DOHH2 (cell line): Measurements from ENCODE around the gene DKKL1.
"Not testable (repeated sequence)": the region's sequence is repeated elsewhere in the genome, so short reads cannot be mapped to it uniquely, and the experiment has no call there.

Source experiments
- H3F3A ChIP-seq: fragments of 200-600 bp; sonication (generic), shearing (Covaris generic); 2 replicates; pipeline ENCODE4 v1.6.0; 2016; ENCODE audit warnings: antibody characterized with exemption, mild to moderate bottlenecking; ENCODE audit not compliant: control insufficient read depth, insufficient read depth
- H3K27ac ChIP-seq: fragments of 200-600 bp; sonication (generic); 2 replicates; pipeline ENCODE4 v1.5.1; 2014; ENCODE audit warnings: low read depth, mild to moderate bottlenecking, low read length, moderate library complexity
- H3K27me3 ChIP-seq: fragments of 200-600 bp; sonication (generic); 2 replicates; pipeline ENCODE4 v1.6.1; 2014; ENCODE audit warnings: mild to moderate bottlenecking, low read length, mixed read lengths; ENCODE audit not compliant: control insufficient read depth
- H3K36me3 ChIP-seq: fragments of 200-600 bp; sonication (generic); 2 replicates; pipeline ENCODE4 v1.6.1; 2014; ENCODE audit warnings: mild to moderate bottlenecking, low read length, moderate library complexity, mixed read lengths; ENCODE audit not compliant: control insufficient read depth
- H3K4me1 ChIP-seq: fragments of 200-600 bp; sonication (generic); 2 replicates; pipeline ENCODE4 v1.6.1; 2014; ENCODE audit warnings: mild to moderate bottlenecking, low read length, mixed read lengths; ENCODE audit not compliant: control insufficient read depth
- H3K4me2 ChIP-seq: fragments of 200-600 bp; sonication (generic); 2 replicates; pipeline ENCODE4 v1.6.0; 2014; ENCODE audit warnings: mild to moderate bottlenecking, low read length, moderate library complexity
- H3K4me3 ChIP-seq: fragments of 200-600 bp; sonication (generic); 2 replicates; pipeline ENCODE4 v1.5.1; 2014; ENCODE audit warnings: mild to moderate bottlenecking, low read length, mixed read lengths
- H3K79me2 ChIP-seq: fragments of 200-600 bp; sonication (generic); 2 replicates; pipeline ENCODE4 v1.6.1; 2014; ENCODE audit warnings: mild to moderate bottlenecking, low read length, mixed read lengths; ENCODE audit not compliant: control insufficient read depth
- H3K9me2 ChIP-seq: fragments of 200-600 bp; sonication (generic); replicated peaks from 2 replicates; pipeline ENCODE4 v1.6.1; 2014; ENCODE audit warnings: mild to moderate bottlenecking, low read length, mixed read lengths; ENCODE audit not compliant: control insufficient read depth
- H3K9me3 ChIP-seq: fragments of 200-600 bp; sonication (generic); 2 replicates; pipeline ENCODE4 v1.6.1; 2014; ENCODE audit warnings: antibody characterized with exemption, low read length, mixed read lengths; ENCODE audit not compliant: control insufficient read depth, insufficient read depth
- H4K20me1 ChIP-seq: fragments of 200-600 bp; sonication (generic); 2 replicates; pipeline ENCODE4 v1.6.0; 2014; ENCODE audit warnings: low read depth, mild to moderate bottlenecking, antibody characterized with exemption, low read length, moderate library complexity; ENCODE audit not compliant: control insufficient read depth, insufficient read depth
- CTCF ChIP-seq: fragments of 200-600 bp; sonication (generic); IDR thresholded peaks from one replicate; pipeline ENCODE4 v1.5.1; 2014; ENCODE audit warnings: antibody characterized with exemption, mild to moderate bottlenecking, low read depth, low read length; ENCODE audit not compliant: poor library complexity, severe bottlenecking
- EZH2phosphoT487 ChIP-seq: fragments of 200-600 bp; sonication (generic); IDR thresholded peaks from 2 replicates; pipeline ENCODE4 v1.6.1; 2017; ENCODE audit warnings: borderline replicate concordance, mild to moderate bottlenecking, antibody characterized with exemption, low read length, moderate library complexity, mixed read lengths

DKKL1 gene

DNA sequence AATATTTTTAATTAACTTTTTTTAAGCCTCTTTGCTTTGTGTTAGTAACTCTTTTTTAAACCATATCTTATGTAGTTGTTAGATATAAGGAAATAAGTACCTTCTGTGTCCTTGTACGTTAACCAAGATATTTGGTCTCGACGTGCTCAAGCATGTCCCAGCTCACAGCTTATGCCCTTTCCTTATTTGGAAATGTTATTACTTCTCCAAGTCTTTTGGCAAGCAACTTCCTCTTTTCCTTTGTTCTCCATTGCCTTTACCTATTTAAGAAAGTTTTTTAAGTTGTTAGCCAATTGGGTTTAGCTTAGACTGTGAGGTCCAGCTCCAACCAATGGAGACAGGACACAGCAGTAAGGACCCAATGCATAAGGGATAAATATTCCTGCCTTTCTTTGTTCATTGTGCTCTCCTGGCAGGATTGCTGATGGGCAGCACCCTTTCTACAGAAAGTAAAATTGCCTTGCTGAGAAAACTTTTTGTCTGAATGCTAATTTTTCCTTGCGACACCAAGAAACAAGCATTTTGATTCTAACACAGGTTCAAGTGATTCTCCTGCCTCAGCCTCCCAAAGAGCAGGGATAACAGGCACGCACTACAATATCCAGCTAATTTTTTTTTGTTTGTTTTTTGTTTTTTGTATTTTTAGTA is 5.2 kb downstream of the DKKL1 start:
- TF ChIP-seq CTCF (no peak), EZH2phosphoT487 (no peak)
- no peaks in the 10 kb centered on the region for H3K36me3 ChIP-seq
- H4K20me1 ChIP-seq: no peaks in the 10 kb centered on the region
- H3K27me3 ChIP-seq: peaks cover under 1% of the 10 kb centered on the region
- no peak overlapping the region for H3K4me3 ChIP-seq
- no peaks in the 10 kb centered on the region for H3F3A ChIP-seq
- peaks cover 18% of the 10 kb centered on the region for H3K9me3 ChIP-seq
- no peaks in the 10 kb centered on the region for H3K9me2 ChIP-seq
- peaks cover 9% of the 10 kb centered on the region for H3K4me1 ChIP-seq
- no peak overlapping the region for H3K4me2 ChIP-seq
- H3K79me2 ChIP-seq: no peaks in the 10 kb centered on the region
- no peak overlapping the region for H3K27ac ChIP-seq

DNA sequence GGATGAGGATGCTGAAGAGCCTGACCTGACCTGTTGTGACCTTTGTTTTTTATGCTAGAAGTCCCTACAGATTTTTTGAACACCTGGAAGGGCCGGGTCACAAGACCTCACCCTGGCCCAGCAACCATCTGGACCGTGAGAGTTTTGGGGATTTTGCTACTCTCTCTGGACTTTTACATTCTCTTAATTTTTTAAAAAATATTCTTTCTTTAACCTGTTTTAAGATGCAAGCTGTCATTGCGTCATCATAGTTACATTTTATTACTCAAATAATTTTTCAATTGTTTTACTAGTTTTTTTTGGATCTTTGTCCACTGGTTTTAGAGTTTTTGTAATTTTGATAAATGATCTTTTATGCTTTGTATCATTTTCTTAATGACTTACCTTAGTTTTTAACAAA is 7.5 kb downstream of the DKKL1 start:
- Histone ChIP-seq H3K4me1 (peaks cover 11% of the 10 kb centered on the region), H3F3A (no peaks in the 10 kb centered on the region), H4K20me1 (no peaks in the 10 kb centered on the region), H3K79me2 (no peaks in the 10 kb centered on the region), H3K9me2 (no peaks in the 10 kb centered on the region), H3K36me3 (no peaks in the 10 kb centered on the region), H3K4me2 (no peak overlapping the region), H3K4me3 (no peak overlapping the region), H3K9me3 (peaks cover 18% of the 10 kb centered on the region), H3K27me3 (peaks cover 6% of the 10 kb centered on the region; the same call in 1 of the 2 replicates), H3K27ac (no peak overlapping the region)
- no peak for TF ChIP-seq EZH2phosphoT487
- no peak for TF ChIP-seq CTCF

DNA sequence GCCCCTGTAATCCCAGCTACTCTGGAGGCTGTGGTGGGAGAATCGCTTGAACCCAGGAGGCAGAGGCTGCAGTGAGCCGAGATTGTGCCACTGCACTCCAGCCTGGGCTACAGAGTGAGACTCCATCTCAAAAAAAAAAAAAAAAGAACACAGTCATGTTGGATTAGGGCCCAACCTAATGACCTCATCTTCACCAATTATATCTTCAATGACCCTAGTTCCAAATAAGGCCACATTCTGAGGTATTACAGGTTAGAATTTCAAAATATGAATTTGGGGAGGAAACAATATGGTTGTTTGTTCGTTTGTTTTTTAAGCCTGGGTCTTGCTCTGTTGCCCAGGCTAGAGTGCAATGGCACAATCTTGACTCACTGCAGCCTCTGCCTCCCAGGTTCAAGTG is 9.5 kb downstream of the DKKL1 start:
- not testable (repeated sequence) for H3K4me3 ChIP-seq, H3K36me3 ChIP-seq, H3K27me3 ChIP-seq, H3K9me2 ChIP-seq, H3K27ac ChIP-seq, H4K20me1 ChIP-seq, H3F3A ChIP-seq, H3K79me2 ChIP-seq
- peaks cover 18% of the 10 kb centered on the region for H3K9me3 ChIP-seq
- peaks cover 11% of the 10 kb centered on the region for H3K4me1 ChIP-seq
- H3K4me2 ChIP-seq: peak overlapping the region; percentile 53

GRCh38 chr19:49374665-49375434 is 11.2 kb downstream of the DKKL1 start:
- no peak for TF ChIP-seq EZH2phosphoT487
- Histone ChIP-seq H4K20me1 (no peaks in the 10 kb centered on the region), H3K9me3 (peaks cover 6% of the 10 kb centered on the region), H3K36me3 (no peaks in the 10 kb centered on the region), H3F3A (no peaks in the 10 kb centered on the region), H3K27me3 (peaks cover 6% of the 10 kb centered on the region; the same call in 1 of the 2 replicates), H3K9me2 (no peaks in the 10 kb centered on the region), H3K4me1 (peaks cover 14% of the 10 kb centered on the region), H3K27ac (no peak overlapping the region), H3K79me2 (no peaks in the 10 kb centered on the region), H3K4me3 (no peak overlapping the region), H3K4me2 (no peak overlapping the region)
